MCF 10A (cell line): Measurements from ENCODE around the gene FSD1. TPM values are rescaled to one million over a fixed set of nuclear protein-coding genes. Genes with fewer than 3 reads are reported as not detected.

Source experiments
- BruUV-seq: library from RNA; stranded (reverse); fragments of 400-500 nt; replicated peaks from 2 replicates; lab custom pipeline; 2021; lab: Mats Ljungman, UMichigan
- CTCF ChIA-PET: fragments of 300-600 bp; sonication (Branson Sonifier 250); formaldehyde crosslinking; extraction: SDS; loops from one replicate; lab custom pipeline; 2021; ENCODE audit warnings: antibody characterized with exemption, inconsistent platforms; lab: Yijun Ruan, JAX
- POLR2A ChIA-PET: fragments of 300-600, 350-650 bp; sonication (Branson Sonifier 250); formaldehyde crosslinking; extraction: SDS; loops from one replicate; lab custom pipeline; 2020; ENCODE audit warnings: antibody characterized with exemption, inconsistent platforms; lab: Yijun Ruan, JAX
- DNase-seq: peaks from one replicate; pipeline ENCODE4 v3.0.0-alpha.2; 2018; ENCODE audit not compliant: unreplicated experiment
- H3K27ac Mint-ChIP-seq: one replicate; pipeline ENCODE4 v1.8.0; 2022; ENCODE audit warnings: mild to moderate bottlenecking, low read depth, mixed read lengths; ENCODE audit not compliant: unreplicated experiment
- H3K27me3 Mint-ChIP-seq: one replicate; pipeline ENCODE4 v1.8.0; 2022; ENCODE audit warnings: mixed read lengths; ENCODE audit not compliant: insufficient read depth, unreplicated experiment
- H3K36me3 Mint-ChIP-seq: one replicate; pipeline ENCODE4 v1.8.0; 2022; ENCODE audit warnings: mild to moderate bottlenecking, moderate library complexity, mixed read lengths; ENCODE audit not compliant: insufficient read depth, unreplicated experiment
- H3K4me1 Mint-ChIP-seq: one replicate; pipeline ENCODE4 v1.8.0; 2022; ENCODE audit warnings: mixed read lengths; ENCODE audit not compliant: insufficient read depth, unreplicated experiment
- H3K4me3 Mint-ChIP-seq: one replicate; pipeline ENCODE4 v1.8.0; 2022; ENCODE audit warnings: mild to moderate bottlenecking, moderate library complexity, mixed read lengths; ENCODE audit not compliant: unreplicated experiment
- H3K9me3 Mint-ChIP-seq: one replicate; pipeline ENCODE4 v1.8.0; 2022; ENCODE audit warnings: mixed read lengths; ENCODE audit not compliant: unreplicated experiment
- CTCF ChIP-seq: fragments of 200-600 bp; IDR thresholded peaks from one replicate; pipeline ENCODE4 v1.8.0; 2022; ENCODE audit warnings: antibody characterized with exemption, mild to moderate bottlenecking; ENCODE audit not compliant: unreplicated experiment
- intact Hi-C: fragments of 100-400 bp; cut with micrococcal nuclease; formaldehyde crosslinking; loops from 2 replicates; pipeline ENCODE4 v1.14.1; 2022
- total RNA-seq: library from RNA; stranded (reverse); gene quantifications from 2 replicates; pipeline ENCODE4 v1.2.3, GENCODE V29; 2022

The FSD1 gene
- total RNA-seq, 1 experiment from 2014 or later, result not detected

- Mint-ChIP-seq H3K4me1 (no peaks in the 10 kb centered on the region), H3K27ac (no peak overlapping the region), H3K4me3 (no peak overlapping the region), H3K9me3 (no peaks in the 10 kb centered on the region), H3K27me3 (no peaks in the 10 kb centered on the region), H3K36me3 (peaks cover 58% of the 10 kb centered on the region)
- CTCF ChIA-PET, result interaction anchor here (1.6 to 2.9 kb wide), 2 partner anchors 10 to 12 kb away, joined by 7 to 12 read pairs; no protein-coding TSS in a partner anchor
- DNase-seq, result peak; percentile 27
- intact Hi-C loops, result no loop called here
- POLR2A ChIA-PET, result interaction anchor here (1.0 to 1.2 kb wide), 2 partner anchors 13 to 20 kb away, joined by 4 read pairs; partner anchors contain the start of gene MPND
- TF ChIP-seq CTCF, result peak; percentile 24
- BruUV-seq, result no TSS peak
Observed at GRCh38 chr19:4362831-4363545, 58.6 kb downstream of the FSD1 start.

- intact Hi-C loops, result no loop called here
Observed at GRCh38 chr19:4363571-4364304, 59.3 kb downstream of the FSD1 start.

GRCh38 chr19:4365341-4365740, 60.9 kb downstream of the FSD1 start:
- peaks cover 63% of the 10 kb centered on the region for H3K36me3 Mint-ChIP-seq
- no peaks in the 10 kb centered on the region for H3K9me3 Mint-ChIP-seq
- H3K4me1 Mint-ChIP-seq, result peaks cover 11% of the 10 kb centered on the region
- no peak for DNase-seq
- TF ChIP-seq CTCF, result no peak
- intact Hi-C loops, result no loop called here
- ChIA-PET CTCF (interaction anchor here (0.6 to 2.9 kb wide), 3 partner anchors 13 to 100 kb away, joined by 4 to 23 read pairs (median 7); partner anchors contain the start of gene CHAF1A), POLR2A (interaction anchor here (1.2 to 2.5 kb wide), 2 partner anchors 23 to 36 kb away, joined by 3 to 8 read pairs; no protein-coding TSS in a partner anchor)
- no peak overlapping the region for H3K27ac Mint-ChIP-seq
- no peak overlapping the region for H3K4me3 Mint-ChIP-seq
- H3K27me3 Mint-ChIP-seq, result no peaks in the 10 kb centered on the region
- no TSS peak for BruUV-seq

More at GRCh38 chr19:4363571-4364304, 59.3 kb downstream of the FSD1 start:
- CTCF ChIA-PET, result interaction anchor here (1.6 to 2.9 kb wide), 2 partner anchors 11 kb away, joined by 7 to 12 read pairs; no protein-coding TSS in a partner anchor
- H3K27ac Mint-ChIP-seq, result no peak overlapping the region
- DNase-seq, result no peak
- H3K4me1 Mint-ChIP-seq, result peaks cover 4% of the 10 kb centered on the region
- TF ChIP-seq CTCF, result no peak
- no peak overlapping the region for H3K4me3 Mint-ChIP-seq
- no peaks in the 10 kb centered on the region for H3K9me3 Mint-ChIP-seq
- H3K27me3 Mint-ChIP-seq, result no peaks in the 10 kb centered on the region
- peaks cover 65% of the 10 kb centered on the region for H3K36me3 Mint-ChIP-seq
- no TSS peak for BruUV-seq
- POLR2A ChIA-PET, result interaction anchor here (1.2 kb wide), 1 partner anchor 21 kb away, joined by 4 read pairs; the partner anchor contains the start of gene MPND
